Stomach smooth muscle (tissue), 2 donors: ENCODE measurements around the gene PLA2G12A.

Experiments
- H3K27ac ChIP-seq: one replicate; pipeline ENCODE4 v1.7.0; 2013; ENCODE audit warnings: mild to moderate bottlenecking, low read length, inconsistent platforms
- H3K27me3 ChIP-seq, 2 donors: one replicate each; pipeline ENCODE4 v1.7.0; 2013; ENCODE audit warnings: low read length in 2 of 2; ENCODE audit not compliant: insufficient read depth in 2 of 2, control insufficient read depth in 1 of 2
- H3K36me3 ChIP-seq, 2 donors: one replicate each; pipeline ENCODE4 v1.7.0; 2013; ENCODE audit warnings: low read length in 2 of 2; ENCODE audit not compliant: control insufficient read depth in 2 of 2, insufficient read depth in 2 of 2
- H3K4me1 ChIP-seq: one replicate; pipeline ENCODE4 v1.7.0; 2013; ENCODE audit warnings: low read length; ENCODE audit not compliant: control insufficient read depth, insufficient read depth
- H3K4me3 ChIP-seq, 2 donors: one replicate each; pipeline ENCODE4 v1.7.0; 2013; ENCODE audit warnings: low read length in 2 of 2
- H3K9ac ChIP-seq, 2 donors: one replicate each; pipeline ENCODE4 v1.7.0; 2013; ENCODE audit warnings: low read length in 2 of 2, mild to moderate bottlenecking in 1 of 2
- H3K9me3 ChIP-seq, 2 donors: one replicate each; pipeline ENCODE4 v1.7.0; 2013; ENCODE audit warnings: low read length in 2 of 2; ENCODE audit not compliant: control insufficient read depth in 2 of 2
- donor health status: healthy.
- donor health status: Pancreatic carcinoma.

PLA2G12A gene

GRCh38 chr4:109748114-109748513 lies 18.2 kb upstream of the PLA2G12A start:
- Histone ChIP-seq H3K27ac (no peak overlapping the region), H3K4me1 (no peaks in the 10 kb centered on the region), H3K27me3 (no peaks in the 10 kb centered on the region), H3K36me3 (no peaks in the 10 kb centered on the region), H3K9me3 (no peaks in the 10 kb centered on the region), H3K4me3 (no peak overlapping the region), H3K9ac (no peak overlapping the region)

- no peak overlapping the region for H3K27ac ChIP-seq
- no peak overlapping the region for H3K4me3 ChIP-seq
- no peaks in the 10 kb centered on the region for H3K36me3 ChIP-seq
- H3K27me3 ChIP-seq, result no peaks in the 10 kb centered on the region
- H3K9me3 ChIP-seq, result no peaks in the 10 kb centered on the region
- H3K9ac ChIP-seq, result no peak overlapping the region
- H3K4me1 ChIP-seq, result no peaks in the 10 kb centered on the region
Observed at GRCh38 chr4:109746728-109747127, 16.9 kb upstream of the PLA2G12A start.

- H3K9me3 ChIP-seq, result no peaks in the 10 kb centered on the region
- H3K36me3 ChIP-seq, result no peaks in the 10 kb centered on the region
- H3K27me3 ChIP-seq, result no peaks in the 10 kb centered on the region
- H3K27ac ChIP-seq, result no peak overlapping the region
- H3K4me3 ChIP-seq, result no peak overlapping the region
- H3K9ac ChIP-seq, result no peak overlapping the region
- no peaks in the 10 kb centered on the region for H3K4me1 ChIP-seq
Observed at GRCh38 chr4:109745830-109746229, 16.0 kb upstream of the PLA2G12A start.

- H3K9me3 ChIP-seq, result no peaks in the 10 kb centered on the region
- H3K4me3 ChIP-seq, result no peak overlapping the region
- H3K4me1 ChIP-seq, result no peaks in the 10 kb centered on the region
- no peaks in the 10 kb centered on the region for H3K27me3 ChIP-seq
- no peaks in the 10 kb centered on the region for H3K36me3 ChIP-seq
- no peak overlapping the region for H3K27ac ChIP-seq
- no peak overlapping the region for H3K9ac ChIP-seq
Observed at GRCh38 chr4:109739547-109739946, 9.7 kb upstream of the PLA2G12A start.

GRCh38 chr4:109738104-109738872 lies 8.4 kb upstream of the PLA2G12A start:
- Histone ChIP-seq H3K4me1 (no peaks in the 10 kb centered on the region), H3K9ac (no peak overlapping the region), H3K36me3 (no peaks in the 10 kb centered on the region), H3K4me3 (no peak overlapping the region), H3K27me3 (no peaks in the 10 kb centered on the region), H3K27ac (no peak overlapping the region), H3K9me3 (no peaks in the 10 kb centered on the region)

- Histone ChIP-seq H3K27ac (no peak overlapping the region), H3K36me3 (no peaks in the 10 kb centered on the region), H3K4me3 (no peak overlapping the region), H3K9me3 (no peaks in the 10 kb centered on the region), H3K9ac (no peak overlapping the region), H3K4me1 (no peaks in the 10 kb centered on the region), H3K27me3 (no peaks in the 10 kb centered on the region)
Observed at GRCh38 chr4:109735566-109736365, 5.9 kb upstream of the PLA2G12A start.

- H3K9ac ChIP-seq, result no peak overlapping the region
- peaks cover 10% of the 10 kb centered on the region for H3K4me1 ChIP-seq
Observed at GRCh38 chr4:109733728-109734127, 3.9 kb upstream of the PLA2G12A start.

GRCh38 chr4:109730619-109731545 lies 1.0 kb upstream of the PLA2G12A start:
- H3K9me3 ChIP-seq, result no peaks in the 10 kb centered on the region
- H3K4me1 ChIP-seq, result peaks cover 10% of the 10 kb centered on the region
- peak overlapping the region; percentile 60 for H3K27ac ChIP-seq
- H3K9ac ChIP-seq, result peak overlapping the region; percentile 80
- no peaks in the 10 kb centered on the region for H3K27me3 ChIP-seq
- H3K36me3 ChIP-seq, result no peaks in the 10 kb centered on the region
- peak overlapping the region; percentile 90 to 97 for H3K4me3 ChIP-seq

More at GRCh38 chr4:109733728-109734127, 3.9 kb upstream of the PLA2G12A start:
- H3K4me3 ChIP-seq, result no peak overlapping the region
- H3K9me3 ChIP-seq, result no peaks in the 10 kb centered on the region
- H3K27me3 ChIP-seq, result no peaks in the 10 kb centered on the region
- no peaks in the 10 kb centered on the region for H3K36me3 ChIP-seq
- H3K27ac ChIP-seq, result no peak overlapping the region

- Histone ChIP-seq H3K27ac (no peak overlapping the region), H3K4me3 (peak overlapping the region; percentile 90 to 92), H3K27me3 (no peaks in the 10 kb centered on the region), H3K9me3 (no peaks in the 10 kb centered on the region), H3K36me3 (no peaks in the 10 kb centered on the region), H3K4me1 (peaks cover 10% of the 10 kb centered on the region), H3K9ac (peak overlapping the region; percentile 75 to 83)
Observed at GRCh38 chr4:109729117-109729717, 653 bp downstream of the PLA2G12A start.

GRCh38 chr4:109728385-109728784 lies 1.5 kb downstream of the PLA2G12A start:
- Histone ChIP-seq H3K4me1 (peaks cover 10% of the 10 kb centered on the region), H3K36me3 (no peaks in the 10 kb centered on the region), H3K27me3 (no peaks in the 10 kb centered on the region), H3K9me3 (no peaks in the 10 kb centered on the region), H3K27ac (no peak overlapping the region), H3K4me3 (no peak overlapping the region), H3K9ac (no peak overlapping the region)
